ENCODE measurements around the gene ZNF155. TPM values are rescaled to one million over a fixed set of nuclear protein-coding genes. Genes with fewer than 3 reads are reported as not detected.
A peak's percentile ranks its signal among the peaks of the same experiment; 100 is the strongest.

ZNF155 gene
- total RNA-seq, 8 experiments from 2014 or later, result 5.1 to 12.2 (median 7.7) TPM

- in situ Hi-C loops (cut with MboI; ENCODE audit: low pct_unique_long_range_greater_than_20kb in 2 of 9, low sequenced_read_pairs in 9 of 9, unreplicated experiment in 9 of 9), result no loop called here
- no peak overlapping the region for H3K27ac ChIP-seq
- no peak overlapping the region for H3K4me3 ChIP-seq
- ATAC-seq (replicated peaks in 6 of 8), result no peak
- peaks cover 3 to 10% of the 10 kb centered on the region in 2 donors for H3K4me1 ChIP-seq (replicated peaks in 1 of 2)
Measured at GRCh38 chr19:44021221-44021620, 37.2 kb downstream of the ZNF155 start.

GRCh38 chr19:44024900-44025216 is 40.9 kb downstream of the ZNF155 start:
- Histone ChIP-seq H3K4me1 (replicated peaks in 1 of 2) (peaks cover 3 to 10% of the 10 kb centered on the region in 2 donors), H3K27ac (peak overlapping the region; percentile 71 to 82), H3K4me3 (peak overlapping the region; percentile 68 to 93 (median 82))
- in situ Hi-C loops (cut with MboI; ENCODE audit: low pct_unique_long_range_greater_than_20kb in 2 of 9, low sequenced_read_pairs in 9 of 9, unreplicated experiment in 9 of 9), result no loop called here
- 40 to 83% (median 65%) methylated on average over 1 to 4 of the region's 4 CpGs; no CpG with 5 or more reads in 5 of the 10 experiments for WGBS, 10 experiments
- ATAC-seq (replicated peaks in 6 of 8), result no peak

GRCh38 chr19:44025217-44025936 is 41.4 kb downstream of the ZNF155 start, which contains the start of gene ZNF222:
TSS of gene ZNF222 (plus strand) at chr19:44025379. CDS start at chr19:44025437, 58 bp downstream.
- Histone ChIP-seq H3K4me3 (peak within 1 kb of the TSS; percentile 68 to 93 (median 82)), H3K27ac (peak within 1 kb of the TSS; percentile 71 to 82), H3K4me1 (replicated peaks in 1 of 2) (peaks cover 3 to 10% of the 10 kb centered on the region in 2 donors)
- 0 to 7% (median 1%) methylated on average over 1 to 14 of the region's 37 CpGs; no CpG with 5 or more reads in 1 of the 10 experiments for WGBS, 10 experiments
- in situ Hi-C loops (cut with MboI; ENCODE audit: low pct_unique_long_range_greater_than_20kb in 2 of 9, low sequenced_read_pairs in 9 of 9, unreplicated experiment in 9 of 9), result no loop called here
- ATAC-seq (replicated peaks in 6 of 8), result peak; percentile 99 to 100 (median 100)

GRCh38 chr19:44026622-44027021 is 42.6 kb downstream of the ZNF155 start:
- no peak overlapping the region for H3K27ac ChIP-seq
- WGBS, 10 experiments, result 87 to 100% (median 97%) methylated on average over 3 to 6 of the region's 6 CpGs
- in situ Hi-C loops (cut with MboI; ENCODE audit: low pct_unique_long_range_greater_than_20kb in 2 of 9, low sequenced_read_pairs in 9 of 9, unreplicated experiment in 9 of 9), result no loop called here
- no peak for ATAC-seq (replicated peaks in 6 of 8)
- peak overlapping the region in 1 of 5 donors; percentile 82 for H3K4me3 ChIP-seq
- peaks cover 3 to 10% of the 10 kb centered on the region in 2 donors for H3K4me1 ChIP-seq (replicated peaks in 1 of 2)

GRCh38 chr19:44032001-44032610 is 48.1 kb downstream of the ZNF155 start:
- in situ Hi-C loops (cut with MboI; ENCODE audit: low pct_unique_long_range_greater_than_20kb in 2 of 9, low sequenced_read_pairs in 9 of 9, unreplicated experiment in 9 of 9), result no loop called here
- no peak overlapping the region for H3K4me3 ChIP-seq
- ATAC-seq (replicated peaks in 6 of 8), result no peak
- no peak overlapping the region for H3K27ac ChIP-seq
- 33 to 40% methylated on average over 1 of the region's 1 CpG; no CpG with 5 or more reads in 8 of the 10 experiments for WGBS, 10 experiments
- no peaks in the 10 kb centered on the region for H3K4me1 ChIP-seq (replicated peaks in 1 of 2)

- Histone ChIP-seq H3K4me3 (no peak overlapping the region), H3K27ac (no peak overlapping the region), H3K4me1 (replicated peaks in 1 of 2) (no peaks in the 10 kb centered on the region)
- peak in 2 of 8 experiments; percentile 83 to 98 for ATAC-seq (replicated peaks in 6 of 8)
- whole genome bisulfite sequencing, 10 experiments, result 0 to 88% (median 49%) methylated on average over 1 to 2 of the region's 2 CpGs
- in situ Hi-C loops (cut with MboI; ENCODE audit: low pct_unique_long_range_greater_than_20kb in 2 of 9, low sequenced_read_pairs in 9 of 9, unreplicated experiment in 9 of 9), result no loop called here
Measured at GRCh38 chr19:44042147-44042546, 58.2 kb downstream of the ZNF155 start.

Other genes with a start within 250 kb of the ZNF155 start
- gene SMG9, start 229.2 kb upstream of the ZNF155 start, total RNA-seq, result 10 to 100 TPM; 15.1 to 46.1 (median 25.0) TPM
- gene KCNN4, start 203.2 kb upstream of the ZNF155 start, total RNA-seq, result 1 to 10 TPM in 3 of 8 experiments, under 1 TPM in 5; 0.11 to 7.4 (median 0.58) TPM
- gene LYPD5, start 181.7 kb upstream of the ZNF155 start, total RNA-seq, result 1 to 10 TPM in 4 of 8 experiments, under 1 TPM in 4; 0.05 to 2.4 (median 1.1) TPM
- gene ZNF283, start 156.9 kb upstream of the ZNF155 start, total RNA-seq, result 10 to 100 TPM in 7 of 8 experiments, 1 to 10 TPM in 1; 4.0 to 36.9 (median 13.8) TPM
- gene ZNF404, start 100.2 kb upstream of the ZNF155 start, total RNA-seq, result 10 to 100 TPM in 1 of 8 experiments, 1 to 10 TPM in 6, under 1 TPM in 1; 0.67 to 11.5 (median 4.5) TPM
- gene ZNF45, start 48.9 kb upstream of the ZNF155 start, total RNA-seq, result 10 to 100 TPM in 6 of 8 experiments, 1 to 10 TPM in 2; 7.7 to 24.6 (median 13.1) TPM
- 10 to 100 TPM in 4 of 8 experiments, 1 to 10 TPM in 4; 3.9 to 12.1 (median 10.0) TPM for gene ZNF221, start 33.0 kb upstream of the ZNF155 start, total RNA-seq
- 1 to 10 TPM; 2.8 to 5.0 (median 3.7) TPM for gene ZNF230, start 18.8 kb downstream of the ZNF155 start, total RNA-seq
- 10 to 100 TPM in 5 of 8 experiments, 1 to 10 TPM in 3; 4.0 to 19.1 (median 13.0) TPM for gene ZNF222, start 41.2 kb downstream of the ZNF155 start, total RNA-seq
- gene ZNF223, start 67.8 kb downstream of the ZNF155 start, total RNA-seq, result 10 to 100 TPM in 1 of 8 experiments, 1 to 10 TPM in 7; 3.9 to 11.4 (median 7.2) TPM
- gene ZNF284, start 88.0 kb downstream of the ZNF155 start, total RNA-seq, result 1 to 10 TPM; 2.5 to 6.3 (median 3.5) TPM
- gene ZNF224, start 110.2 kb downstream of the ZNF155 start, total RNA-seq, result 10 to 100 TPM; 14.8 to 40.0 (median 20.3) TPM
- 10 to 100 TPM in 1 of 8 experiments, 1 to 10 TPM in 7; 3.7 to 10.4 (median 6.2) TPM for gene ZNF225, start 129.2 kb downstream of the ZNF155 start, total RNA-seq
- gene ZNF234, start 157.4 kb downstream of the ZNF155 start, total RNA-seq, result 10 to 100 TPM in 6 of 8 experiments, 1 to 10 TPM in 2; 9.4 to 15.1 (median 11.2) TPM
- gene ZNF226, start 180.9 kb downstream of the ZNF155 start, total RNA-seq, result 10 to 100 TPM; 19.6 to 56.9 (median 41.6) TPM
- gene ZNF227, start 228.3 kb downstream of the ZNF155 start, total RNA-seq, result 10 to 100 TPM; 17.3 to 35.7 (median 28.7) TPM

All from motor neuron (in vitro differentiated cells).